Measurements from ENCODE around the gene ANKRD45. TPM values are rescaled to one million over a fixed set of nuclear protein-coding genes. Genes with fewer than 3 reads are reported as not detected.

Gene ANKRD45
- polyA plus RNA-seq, 6 donors from 2014 or later: not detected

Other genes starting within 250 kb of the ANKRD45 start
- 100 to 1,000 TPM in 5 of 6 donors, 10 to 100 TPM in 1; 93.7 to 143 (median 118) TPM for gene PRDX6, start 192.5 kb downstream of the ANKRD45 start, polyA plus RNA-seq (ENCODE audit: low read depth in 6 of 6)
- gene SLC9C2, start 66.8 kb downstream of the ANKRD45 start, polyA plus RNA-seq (ENCODE audit: low read depth in 6 of 6): not detected
- gene TEX50, start 34.5 kb downstream of the ANKRD45 start, polyA plus RNA-seq (ENCODE audit: low read depth in 6 of 6): not detected
- gene KLHL20, start 45.1 kb upstream of the ANKRD45 start, polyA plus RNA-seq (ENCODE audit: low read depth in 6 of 6): 10 to 100 TPM; 13.8 to 25.3 (median 20.8) TPM
- 10 to 100 TPM in 2 of 6 donors, 1 to 10 TPM in 4; 5.8 to 13.8 (median 8.5) TPM for gene DARS2, start 154.8 kb upstream of the ANKRD45 start, polyA plus RNA-seq (ENCODE audit: low read depth in 6 of 6)
- gene CENPL, start 155.0 kb upstream of the ANKRD45 start, polyA plus RNA-seq (ENCODE audit: low read depth in 6 of 6): 1 to 10 TPM; 4.5 to 9.4 (median 7.4) TPM
- gene GAS5, start 198.1 kb upstream of the ANKRD45 start, polyA plus RNA-seq (ENCODE audit: low read depth in 6 of 6): 100 to 1,000 TPM; 277 to 369 (median 323) TPM
- gene ZBTB37, start 198.5 kb upstream of the ANKRD45 start, polyA plus RNA-seq (ENCODE audit: low read depth in 6 of 6): 1 to 10 TPM in 5 of 6 donors, under 1 TPM in 1; 0.05 to 6.7 (median 2.5) TPM
- gene SERPINC1, start 247.5 kb upstream of the ANKRD45 start, polyA plus RNA-seq (ENCODE audit: low read depth in 6 of 6): under 1 TPM in 1 of 6 donors, not detected in 5; 0.29 TPM

Measured in naive B cell (primary cell).